Heart left ventricle (tissue), 16 donors: Measurements from ENCODE around the gene RABIF. TPM values are rescaled to one million over a fixed set of nuclear protein-coding genes. Genes with fewer than 3 reads are reported as not detected.
"Not testable (repeated sequence)": the region's sequence is repeated elsewhere in the genome, so short reads cannot be mapped to it uniquely, and the experiment has no call there.

Source experiments
- ATAC-seq, 4 donors: fragments of 200-7000 bp; cut with Tn5 transposase; one replicate each; pipeline ENCODE4 v1.9.1; 2020 to 2022; ENCODE audit warnings: moderate library complexity in 4 of 4, mild to moderate bottlenecking in 3 of 4, moderate number of reproducible peaks in 1 of 4
- DNase-seq, 5 donors: peaks; one replicate each; pipeline ENCODE4 v3.0.0-alpha.2; 2020
- H3K27ac ChIP-seq, 12 donors: fragments of 200-600 bp; sonication (generic) in 4 of 12; one replicate each; pipeline versions ENCODE4 v1.5.0 to v1.8.0; 2016 to 2022; ENCODE audit warnings: mild to moderate bottlenecking in 2 of 12
- H3K27me3 ChIP-seq, 9 donors: fragments of 200-600 bp; sonication (generic) in 2 of 9; one replicate each; pipeline versions ENCODE4 v1.5.1 to v1.8.0; 2016 to 2022; ENCODE audit warnings: mild to moderate bottlenecking in 3 of 9
- H3K36me3 ChIP-seq, 9 donors: fragments of 200-600 bp; sonication (generic) in 2 of 9; one replicate each; pipeline versions ENCODE4 v1.5.0 to v1.8.0; 2018 to 2022; ENCODE audit warnings: mild to moderate bottlenecking in 2 of 9
- H3K4me1 ChIP-seq, 12 donors: fragments of 200-600 bp; sonication (generic) in 4 of 12; one replicate each; pipeline versions ENCODE4 v1.5.0 to v1.8.0; 2016 to 2022; ENCODE audit warnings: mild to moderate bottlenecking in 3 of 12
- H3K4me3 ChIP-seq, 12 donors: fragments of 200-600 bp; sonication (generic) in 4 of 12; one replicate each; pipeline versions ENCODE4 v1.5.0 to v1.8.0; 2017 to 2022; ENCODE audit warnings: mild to moderate bottlenecking in 9 of 12, moderate library complexity in 4 of 12
- H3K9me3 ChIP-seq, 12 donors: fragments of 200-600 bp; sonication (generic) in 4 of 12; one replicate each; pipeline versions ENCODE4 v1.5.0 to v1.8.0; 2016 to 2022; ENCODE audit warnings: mild to moderate bottlenecking in 1 of 12
- POLR2A ChIP-seq, 2 donors: fragments of 450-650 bp; IDR thresholded peaks; one replicate each; pipeline ENCODE4 v1.6.1; 2017; ENCODE audit warnings: antibody characterized with exemption in 2 of 2, mild to moderate bottlenecking in 2 of 2, moderate library complexity in 2 of 2
- WGBS, 4 donors: extraction: QIAGEN DNeasy Blood & Tissue Kit in 2 of 4; methylation state at CpG; one replicate each; pipeline versions ENCODE4 v1.1.5 to v1.1.7; 2013 to 2018; 5-methylcytosine and 5-hydroxymethylcytosine counted together
- intact Hi-C, 10 donors: fragments of 100-400 bp; cut with DNase I; formaldehyde crosslinking; loops; one replicate each; pipeline versions ENCODE4 v1.11.1 to v1.14.2; 2022
- polyA plus RNA-seq, 2 donors: library from polyadenylated mRNA; stranded (reverse); fragments of 200-250 nt; gene quantifications; one replicate each; pipeline ENCODE4 v1.2.3, GENCODE V29; 2013
- total RNA-seq, 9 donors: library from RNA; depleted of rRNA in 2 of 9; stranded (reverse); fragments of >200 nt in 2 of 9; fragmentation: NEBNext Ultra II Directional in 3 of 9; extraction: Animal tissue kit (Norgen Biotek cat#: 25700) in 3 of 9; gene quantifications; one replicate each; pipeline versions ENCODE4 v1.1.0 to v1.2.4, GENCODE V29; 2016 to 2023
- TF ChIP-seq, protein P1 (sequence below), 12 donors: fragments of 200-600 bp; sonication (generic) in 4 of 12; IDR thresholded peaks; one replicate each; pipeline versions ENCODE4 v1.5.0 to v1.8.0; 2018 to 2022; ENCODE audit warnings: antibody characterized with exemption in 12 of 12, mild to moderate bottlenecking in 5 of 12
- donor health status: ischemic (EF 13 %, LVEDD 7.1; RV severe dilation, severe dysfunction).
- donor health status: healthy with polysubstance abuse.
- donor health status: DM: no; HTN: yes; CAD: no.
- donor health status: DM: no; HTN: no; CAD: no.
- donor health status: ischemic (EF 25% LVEDD 6.9; RV normal size, moderate dysfunction).
- donor health status: ischemic (EF 25% LVEDD 5.7; RV mildly dilated, moderate dysfunction).
- donor health status: healthy.
- donor health status: DM: yes; HTN: yes; CAD: no.
- donor health status: ischemic (EF 35%, LVEDD 5.7; RV mildly dilated, moderate dysfunction).
- donor health status: nonischemic (EF 11% LVEDD 7.7; RV severe dilation, severe dysfunction).
- donor health status: DM: yes; HTN: yes; CAD: no.
- donor health status: PGD.
- donor health status: ischemic (EF 29% LVEDD 5.4; RV normal size, mild dysfunction).
- donor health status: nonischemic (EF 23%, LVEDD 6.1; RV moderate dilation, normal function).

Gene RABIF
- total and polyA plus RNA-seq, 11 donors: 3.6 to 12.1 (median 5.3) TPM

- Histone ChIP-seq H3K27ac (no peak overlapping the region), H3K4me1 (peaks cover 0 to 21% (median 0%) of the 10 kb centered on the region in 12 donors), H3K27me3 (no peaks in the 10 kb centered on the region), H3K4me3 (no peak overlapping the region), H3K36me3 (peaks cover 0 to 77% (median 71%) of the 10 kb centered on the region in 9 donors), H3K9me3 (no peaks in the 10 kb centered on the region)
- intact Hi-C loops: loop anchor here in 2 of 10 donors (5.0 to 10.0 kb wide), 2 partner anchors 83 to 165 kb away; no protein-coding TSS in a partner anchor
- no peak for DNase-seq
- no peak for ATAC-seq
- no peak for TF ChIP-seq POLR2A (IDR thresholded peaks at IDR 0.05)
- TF ChIP-seq, protein P1, sequence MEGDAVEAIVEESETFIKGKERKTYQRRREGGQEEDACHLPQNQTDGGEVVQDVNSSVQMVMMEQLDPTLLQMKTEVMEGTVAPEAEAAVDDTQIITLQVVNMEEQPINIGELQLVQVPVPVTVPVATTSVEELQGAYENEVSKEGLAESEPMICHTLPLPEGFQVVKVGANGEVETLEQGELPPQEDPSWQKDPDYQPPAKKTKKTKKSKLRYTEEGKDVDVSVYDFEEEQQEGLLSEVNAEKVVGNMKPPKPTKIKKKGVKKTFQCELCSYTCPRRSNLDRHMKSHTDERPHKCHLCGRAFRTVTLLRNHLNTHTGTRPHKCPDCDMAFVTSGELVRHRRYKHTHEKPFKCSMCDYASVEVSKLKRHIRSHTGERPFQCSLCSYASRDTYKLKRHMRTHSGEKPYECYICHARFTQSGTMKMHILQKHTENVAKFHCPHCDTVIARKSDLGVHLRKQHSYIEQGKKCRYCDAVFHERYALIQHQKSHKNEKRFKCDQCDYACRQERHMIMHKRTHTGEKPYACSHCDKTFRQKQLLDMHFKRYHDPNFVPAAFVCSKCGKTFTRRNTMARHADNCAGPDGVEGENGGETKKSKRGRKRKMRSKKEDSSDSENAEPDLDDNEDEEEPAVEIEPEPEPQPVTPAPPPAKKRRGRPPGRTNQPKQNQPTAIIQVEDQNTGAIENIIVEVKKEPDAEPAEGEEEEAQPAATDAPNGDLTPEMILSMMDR (IDR thresholded peaks at IDR 0.05): no peak
Observed at GRCh38 chr1:202919615-202920014, 30.7 kb upstream of the RABIF start.

DNA sequence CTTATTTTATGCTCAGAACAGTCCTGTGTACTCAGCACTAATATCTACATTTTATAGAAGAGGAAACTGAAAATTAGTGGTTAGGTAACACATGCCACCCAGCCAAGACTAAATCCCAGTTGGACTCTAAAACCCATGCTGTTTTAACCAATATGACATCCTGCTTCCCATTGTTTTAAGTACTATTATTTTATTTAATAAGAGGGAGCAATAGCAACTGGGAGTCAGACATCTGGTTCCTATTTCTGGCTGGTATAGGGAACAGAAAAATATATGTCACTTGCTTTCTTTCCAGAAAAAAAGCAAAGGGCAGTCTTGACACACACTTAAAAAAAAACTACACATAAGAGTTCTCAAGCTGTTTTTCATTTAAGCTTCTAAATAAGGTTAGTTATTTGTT, 26.2 kb upstream of the RABIF start:
- intact Hi-C loops: loop anchor here in 1 of 10 donors (10.0 kb wide), 1 partner anchor 160 kb away; no protein-coding TSS in a partner anchor
- Histone ChIP-seq H3K27ac (no peak overlapping the region), H3K4me3 (no peak overlapping the region), H3K27me3 (no peaks in the 10 kb centered on the region), H3K36me3 (peaks cover 0 to 98% (median 95%) of the 10 kb centered on the region in 9 donors), H3K9me3 (no peaks in the 10 kb centered on the region), H3K4me1 (no peaks in the 10 kb centered on the region)
- DNase-seq (no peak), ATAC-seq (no peak)
- TF ChIP-seq POLR2A (IDR thresholded peaks at IDR 0.05): no peak
- TF ChIP-seq, protein P1 (IDR thresholded peaks at IDR 0.05): no peak

GRCh38 chr1:202912476-202912875, 23.5 kb upstream of the RABIF start:
- not testable (repeated sequence) for H3K9me3 ChIP-seq, DNase-seq, ATAC-seq, H3K4me1 ChIP-seq, H3K27ac ChIP-seq, H3K4me3 ChIP-seq, H3K27me3 ChIP-seq
- 95 to 98% (median 96%) methylated on average over 4 of the region's 4 CpGs for WGBS, 4 donors
- intact Hi-C loops: loop anchor here in 1 of 10 donors (10.0 kb wide), 1 partner anchor 158 kb away; no protein-coding TSS in a partner anchor
- peaks cover 0 to 100% (median 96%) of the 10 kb centered on the region in 9 donors for H3K36me3 ChIP-seq

DNA sequence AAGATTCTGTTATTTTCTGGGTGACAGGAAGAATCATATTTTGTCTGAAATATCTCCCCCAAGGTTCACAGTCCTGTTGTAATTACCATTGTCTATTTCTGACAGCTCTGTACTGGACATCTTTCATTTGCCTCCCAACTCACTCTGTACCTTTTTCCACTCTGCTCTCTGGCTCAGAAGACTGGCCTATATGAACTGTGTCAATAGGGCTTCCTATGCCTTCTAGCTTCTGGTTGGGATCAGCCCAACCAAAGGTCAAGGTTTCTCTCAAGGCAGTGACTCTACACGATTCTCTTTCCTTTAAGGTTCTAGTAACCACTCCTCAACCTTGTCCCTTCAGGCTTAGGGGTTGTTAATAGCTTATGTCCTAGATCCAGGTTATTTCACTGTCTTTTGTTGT, 20.5 kb upstream of the RABIF start:
- Histone ChIP-seq H3K27me3 (no peaks in the 10 kb centered on the region), H3K9me3 (no peaks in the 10 kb centered on the region), H3K36me3 (peaks cover 0 to 97% (median 92%) of the 10 kb centered on the region in 9 donors), H3K27ac (no peak overlapping the region), H3K4me3 (no peak overlapping the region), H3K4me1 (no peaks in the 10 kb centered on the region)
- TF ChIP-seq, protein P1 (IDR thresholded peaks at IDR 0.05): no peak
- no peak for DNase-seq
- 78 to 93% (median 84%) methylated on average over 1 of the region's 1 CpG for WGBS, 4 donors
- ATAC-seq: no peak
- intact Hi-C loops: no loop called here

DNA sequence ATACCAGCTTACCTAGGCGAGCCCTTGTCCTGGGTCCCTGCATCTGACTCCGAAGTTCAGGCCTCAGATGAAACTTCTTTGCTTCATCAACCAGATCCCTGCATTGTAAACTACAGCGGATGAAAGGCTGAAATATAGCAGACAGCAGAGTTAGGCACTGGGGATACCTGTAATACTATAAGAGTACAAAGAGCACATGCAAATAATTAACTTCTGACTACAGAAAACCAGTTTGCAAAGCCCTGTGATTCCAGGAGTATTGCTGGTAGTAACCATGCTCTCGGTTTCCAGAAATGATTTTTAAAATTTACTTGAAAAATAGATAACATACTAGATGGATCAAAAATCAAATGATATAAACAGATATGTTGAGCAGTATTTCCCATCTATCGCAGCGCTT, 20.0 kb upstream of the RABIF start:
- no peak overlapping the region for H3K27ac ChIP-seq
- H3K4me1 ChIP-seq: no peaks in the 10 kb centered on the region
- TF ChIP-seq, protein P1 (IDR thresholded peaks at IDR 0.05): no peak
- no peak for TF ChIP-seq POLR2A (IDR thresholded peaks at IDR 0.05)
- DNase-seq: no peak
- no peaks in the 10 kb centered on the region for H3K27me3 ChIP-seq
- H3K9me3 ChIP-seq: no peaks in the 10 kb centered on the region
- intact Hi-C loops: no loop called here
- H3K36me3 ChIP-seq: peaks cover 0 to 97% (median 92%) of the 10 kb centered on the region in 9 donors
- no peak for ATAC-seq
- H3K4me3 ChIP-seq: no peak overlapping the region
- WGBS, 4 donors: 94 to 98% (median 97%) methylated on average over 6 of the region's 6 CpGs
